Activated CD4-positive, alpha-beta memory T cell treated with anti-CD3 and anti-CD28 coated beads for 36 hours (primary cell): ENCODE data around the gene TOR3A. TPM values are rescaled to one million over a fixed set of nuclear protein-coding genes. Genes with fewer than 3 reads are reported as not detected.

Experiments used
- CTCF ChIA-PET: fragments of 350-600 bp; sonication (Branson Sonifier 250); formaldehyde crosslinking; loops from one replicate; lab custom pipeline; 2021; ENCODE audit warnings: antibody characterized with exemption, inconsistent platforms; lab: Charles Lee
- POLR2A ChIA-PET: fragments of 350-600 bp; sonication (Branson Sonifier 250); formaldehyde crosslinking; loops from one replicate; lab custom pipeline; 2021; ENCODE audit warnings: antibody characterized with exemption; lab: Charles Lee
- DNase-seq: peaks from one replicate; pipeline ENCODE4 v3.0.0-alpha.2; 2020
- H3K27ac Mint-ChIP-seq: one replicate; pipeline ENCODE4 v1.8.0; 2021; ENCODE audit warnings: mixed read lengths
- H3K27me3 Mint-ChIP-seq: one replicate; pipeline ENCODE4 v1.8.0; 2021; ENCODE audit warnings: mixed read lengths
- H3K36me3 Mint-ChIP-seq: one replicate; pipeline ENCODE4 v1.8.0; 2021; ENCODE audit warnings: mixed read lengths
- H3K4me1 Mint-ChIP-seq: one replicate; pipeline ENCODE4 v1.8.0; 2021; ENCODE audit warnings: low read depth, mixed read lengths
- H3K4me3 Mint-ChIP-seq: one replicate; pipeline ENCODE4 v1.8.0; 2021; ENCODE audit warnings: mild to moderate bottlenecking, mixed read lengths
- H3K9me3 Mint-ChIP-seq: one replicate; pipeline ENCODE4 v1.8.0; 2021; ENCODE audit warnings: mixed read lengths
- intact Hi-C: fragments of 100-400 bp; cut with micrococcal nuclease; formaldehyde crosslinking; loops from one replicate; pipeline ENCODE4 v1.15.1; 2023
- total RNA-seq, 2 experiments: library from RNA; stranded (reverse); gene quantifications; one replicate each; pipeline ENCODE4 v1.2.3, GENCODE V29; 2021

The TOR3A gene
- total RNA-seq, 2 experiments from 2014 or later = 35.7 to 36.7 TPM

DNA sequence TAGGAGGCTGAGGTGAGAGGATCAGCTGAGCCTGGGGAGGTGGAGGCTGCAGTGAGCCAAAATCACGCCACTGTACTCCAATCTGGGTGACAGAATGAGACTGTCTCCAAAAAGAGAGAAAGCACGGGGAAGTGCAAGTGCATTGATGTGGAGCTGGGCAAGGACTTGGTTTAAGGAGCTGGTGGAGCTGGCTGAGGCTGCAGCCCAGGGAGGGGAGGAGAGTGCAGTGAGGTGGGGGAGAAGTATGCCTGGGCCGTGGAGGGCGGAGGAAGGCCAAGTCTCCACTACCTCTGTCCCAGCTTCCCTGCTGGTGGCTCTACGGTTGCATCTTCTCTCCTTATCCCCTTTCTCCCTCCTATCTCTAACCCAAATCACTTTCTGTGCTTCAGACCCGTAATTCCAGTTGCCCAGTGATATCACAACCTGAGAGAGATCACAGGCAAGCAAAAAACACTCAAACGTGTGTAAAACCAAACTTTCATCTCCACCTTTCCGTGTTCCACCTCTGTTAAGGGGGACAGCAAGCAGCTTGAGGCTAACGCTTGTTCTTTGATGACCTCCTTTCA, 11.1 kb downstream of the TOR3A start:
- no peaks in the 10 kb centered on the region for H3K4me1 Mint-ChIP-seq
- no peak overlapping the region for H3K27ac Mint-ChIP-seq
- DNase-seq = no peak
- intact Hi-C loops = no loop called here
- no peaks in the 10 kb centered on the region for H3K27me3 Mint-ChIP-seq
- ChIA-PET POLR2A (interaction anchor here (0.6 kb wide), 2 partner anchors 15 to 1139 kb away, joined by 3 read pairs; no protein-coding TSS in a partner anchor), CTCF (interaction anchor here (0.8 to 1.2 kb wide), 2 partner anchors 13 to 14 kb away, joined by 3 read pairs; no protein-coding TSS in a partner anchor)
- H3K4me3 Mint-ChIP-seq = no peak overlapping the region
- H3K36me3 Mint-ChIP-seq = peaks cover 16% of the 10 kb centered on the region
- no peaks in the 10 kb centered on the region for H3K9me3 Mint-ChIP-seq

GRCh38 chr1:179094818-179095217, 12.9 kb downstream of the TOR3A start:
- Mint-ChIP-seq H3K27ac (no peak overlapping the region), H3K27me3 (no peaks in the 10 kb centered on the region), H3K36me3 (peaks cover 14% of the 10 kb centered on the region), H3K4me1 (no peaks in the 10 kb centered on the region), H3K9me3 (no peaks in the 10 kb centered on the region), H3K4me3 (no peak overlapping the region)
- ChIA-PET CTCF (no interaction called here), POLR2A (no interaction called here)
- no peak for DNase-seq
- intact Hi-C loops = no loop called here

DNA sequence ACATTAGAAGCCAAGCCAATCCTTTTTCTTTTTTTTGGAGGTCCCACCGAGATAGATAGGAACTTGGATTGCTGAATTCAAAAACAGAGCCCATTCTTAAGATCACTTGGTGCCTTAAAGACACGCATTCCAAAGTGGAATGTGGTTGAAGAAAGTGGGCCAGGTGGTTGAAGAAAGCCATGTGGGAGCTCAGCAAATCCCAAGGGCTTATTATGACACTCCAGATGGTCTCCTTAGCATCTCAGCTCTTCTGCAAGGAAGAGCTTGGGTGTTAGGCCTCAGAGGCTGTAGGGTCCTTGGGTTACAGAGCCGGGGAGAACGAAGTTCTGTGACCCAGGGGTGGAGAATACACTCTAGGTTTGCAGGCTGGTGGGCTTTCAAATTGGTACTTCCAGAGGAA, 13.5 kb downstream of the TOR3A start:
- no peak for DNase-seq
- no peaks in the 10 kb centered on the region for H3K9me3 Mint-ChIP-seq
- H3K4me1 Mint-ChIP-seq = no peaks in the 10 kb centered on the region
- CTCF ChIA-PET = no interaction called here
- no peaks in the 10 kb centered on the region for H3K27me3 Mint-ChIP-seq
- H3K27ac Mint-ChIP-seq = no peak overlapping the region
- H3K36me3 Mint-ChIP-seq = peaks cover 12% of the 10 kb centered on the region
- POLR2A ChIA-PET = no interaction called here
- intact Hi-C loops = no loop called here
- no peak overlapping the region for H3K4me3 Mint-ChIP-seq

GRCh38 chr1:179095924-179096323, 14.1 kb downstream of the TOR3A start:
- DNase-seq = no peak
- CTCF ChIA-PET = no interaction called here
- Mint-ChIP-seq H3K36me3 (peaks cover 11% of the 10 kb centered on the region), H3K4me3 (no peak overlapping the region), H3K4me1 (no peaks in the 10 kb centered on the region), H3K9me3 (no peaks in the 10 kb centered on the region), H3K27me3 (no peaks in the 10 kb centered on the region), H3K27ac (no peak overlapping the region)
- POLR2A ChIA-PET = no interaction called here
- intact Hi-C loops = no loop called here

GRCh38 chr1:179099891-179100290, 18.0 kb downstream of the TOR3A start:
- CTCF ChIA-PET = interaction anchor here (1.4 kb wide), 1 partner anchor 21 kb away, joined by 3 read pairs; no protein-coding TSS in a partner anchor
- POLR2A ChIA-PET = no interaction called here
- DNase-seq = no peak
- H3K27ac Mint-ChIP-seq = no peak overlapping the region
- no peaks in the 10 kb centered on the region for H3K4me1 Mint-ChIP-seq
- intact Hi-C loops = no loop called here
- no peaks in the 10 kb centered on the region for H3K9me3 Mint-ChIP-seq
- peaks cover 4% of the 10 kb centered on the region for H3K36me3 Mint-ChIP-seq
- H3K27me3 Mint-ChIP-seq = no peaks in the 10 kb centered on the region
- H3K4me3 Mint-ChIP-seq = no peak overlapping the region

DNA sequence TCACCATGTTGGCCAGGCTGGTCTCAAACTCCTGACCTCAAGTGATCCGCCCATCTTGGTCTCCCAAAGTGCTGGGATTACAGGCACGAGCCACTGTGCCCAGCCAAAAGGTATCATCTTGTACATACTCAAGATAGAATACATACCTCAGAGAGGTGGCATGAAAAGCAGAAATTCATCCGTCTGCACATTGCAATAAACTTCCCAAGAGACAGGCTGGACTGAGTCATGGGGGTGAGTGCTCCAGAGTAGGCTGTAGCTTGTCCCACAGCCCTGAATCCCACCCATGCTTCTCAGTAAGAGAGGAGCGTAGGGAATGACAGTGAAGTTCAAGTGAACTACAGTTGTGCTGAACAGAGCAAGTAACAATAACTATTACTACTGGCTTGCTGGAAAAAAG, 19.7 kb downstream of the TOR3A start:
- no peaks in the 10 kb centered on the region for H3K9me3 Mint-ChIP-seq
- ChIA-PET POLR2A (no interaction called here), CTCF (interaction anchor here (0.6 kb wide), 1 partner anchor 764 kb away, joined by 3 read pairs; no protein-coding TSS in a partner anchor)
- intact Hi-C loops = no loop called here
- H3K27ac Mint-ChIP-seq = no peak overlapping the region
- H3K27me3 Mint-ChIP-seq = no peaks in the 10 kb centered on the region
- no peaks in the 10 kb centered on the region for H3K4me1 Mint-ChIP-seq
- no peak for DNase-seq
- no peaks in the 10 kb centered on the region for H3K36me3 Mint-ChIP-seq
- no peak overlapping the region for H3K4me3 Mint-ChIP-seq

DNA sequence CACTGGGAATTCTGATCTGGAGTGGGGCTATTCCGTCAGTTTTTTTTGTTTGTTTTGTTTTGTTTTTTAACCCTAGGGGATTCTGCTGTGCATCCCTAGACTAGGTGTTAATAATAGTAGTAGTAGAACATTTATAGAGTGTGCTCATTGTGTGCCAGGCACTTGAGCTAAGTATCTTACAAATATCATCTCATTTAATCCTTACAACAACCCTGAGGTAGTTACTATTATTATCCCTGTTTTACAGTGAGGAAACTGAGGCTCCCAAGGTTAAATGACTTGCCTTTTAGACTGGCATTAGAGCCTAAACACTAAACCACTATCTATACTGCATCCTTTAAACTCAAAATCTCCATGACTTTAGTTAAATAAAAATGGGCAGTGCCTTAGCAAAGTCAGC, 22.1 kb downstream of the TOR3A start:
- no peak for DNase-seq
- H3K27me3 Mint-ChIP-seq = no peaks in the 10 kb centered on the region
- intact Hi-C loops = no loop called here
- H3K36me3 Mint-ChIP-seq = peaks cover 5% of the 10 kb centered on the region
- no peak overlapping the region for H3K4me3 Mint-ChIP-seq
- ChIA-PET CTCF (no interaction called here), POLR2A (no interaction called here)
- no peaks in the 10 kb centered on the region for H3K9me3 Mint-ChIP-seq
- H3K27ac Mint-ChIP-seq = no peak overlapping the region
- no peaks in the 10 kb centered on the region for H3K4me1 Mint-ChIP-seq

DNA sequence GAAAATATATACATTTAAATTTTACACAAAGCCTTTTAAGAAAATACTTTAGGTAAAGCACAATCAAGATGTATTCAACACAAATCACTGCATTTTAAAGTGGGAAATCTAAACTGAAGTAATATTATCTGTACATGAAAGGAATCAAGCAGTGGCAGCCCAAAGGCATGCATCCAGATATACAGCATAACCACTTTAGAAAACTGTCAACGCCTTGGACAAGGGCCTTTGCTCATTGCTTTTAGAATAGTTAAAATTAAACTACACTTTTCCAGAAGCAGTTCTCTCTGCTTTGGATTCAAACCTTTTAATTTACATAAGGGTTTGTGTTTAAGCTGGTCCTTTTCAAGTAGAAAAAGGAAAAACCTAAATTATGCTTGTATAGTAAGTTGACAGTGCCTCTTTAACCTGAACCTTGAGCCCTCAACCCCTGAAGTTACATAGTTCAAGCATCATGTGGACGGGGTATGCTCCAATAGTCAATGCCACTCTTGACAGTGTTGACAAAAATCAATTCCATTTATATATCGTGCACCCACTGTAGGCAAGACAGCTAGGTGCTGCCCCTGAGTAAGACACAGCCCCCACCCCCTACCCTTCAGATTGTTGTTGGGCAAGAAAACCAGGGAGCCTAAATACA, 22.9 kb downstream of the TOR3A start:
- Mint-ChIP-seq H3K9me3 (no peaks in the 10 kb centered on the region), H3K4me1 (no peaks in the 10 kb centered on the region), H3K27me3 (no peaks in the 10 kb centered on the region), H3K4me3 (no peak overlapping the region), H3K27ac (no peak overlapping the region), H3K36me3 (peaks cover 8% of the 10 kb centered on the region)
- POLR2A ChIA-PET = no interaction called here
- DNase-seq = no peak
- CTCF ChIA-PET = interaction anchor here (1.0 to 1.5 kb wide), 3 partner anchors 17 to 264 kb away, joined by 3 to 5 read pairs (median 3); partner anchors contain the start of gene SOAT1
- intact Hi-C loops = no loop called here

DNA sequence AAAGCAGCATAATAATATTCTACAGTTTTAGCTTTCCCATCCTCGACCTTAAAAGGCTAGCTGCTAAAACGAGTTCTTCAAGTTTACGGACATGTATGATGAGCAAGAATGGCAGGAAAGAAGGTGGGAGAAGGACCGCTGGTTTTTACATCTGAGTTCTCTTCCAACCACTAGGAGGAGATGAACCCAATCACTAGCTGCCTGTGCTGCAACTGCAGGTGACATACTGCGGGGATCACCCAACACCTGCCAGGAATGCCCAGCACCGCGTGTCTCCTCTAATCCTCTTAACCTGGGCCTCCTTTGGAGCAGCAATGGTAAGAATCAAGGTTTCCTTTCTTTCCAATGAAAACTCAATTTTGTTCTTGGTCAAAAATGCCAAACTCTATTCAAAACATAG, 23.5 kb downstream of the TOR3A start:
- peaks cover 12% of the 10 kb centered on the region for H3K36me3 Mint-ChIP-seq
- H3K27me3 Mint-ChIP-seq = no peaks in the 10 kb centered on the region
- H3K9me3 Mint-ChIP-seq = no peaks in the 10 kb centered on the region
- no peaks in the 10 kb centered on the region for H3K4me1 Mint-ChIP-seq
- H3K4me3 Mint-ChIP-seq = no peak overlapping the region
- ChIA-PET POLR2A (no interaction called here), CTCF (interaction anchor here (0.5 to 1.5 kb wide), 5 partner anchors 13 to 264 kb away, joined by 3 to 5 read pairs (median 3); partner anchors contain the start of gene SOAT1)
- no peak for DNase-seq
- intact Hi-C loops = no loop called here
- H3K27ac Mint-ChIP-seq = no peak overlapping the region

DNA sequence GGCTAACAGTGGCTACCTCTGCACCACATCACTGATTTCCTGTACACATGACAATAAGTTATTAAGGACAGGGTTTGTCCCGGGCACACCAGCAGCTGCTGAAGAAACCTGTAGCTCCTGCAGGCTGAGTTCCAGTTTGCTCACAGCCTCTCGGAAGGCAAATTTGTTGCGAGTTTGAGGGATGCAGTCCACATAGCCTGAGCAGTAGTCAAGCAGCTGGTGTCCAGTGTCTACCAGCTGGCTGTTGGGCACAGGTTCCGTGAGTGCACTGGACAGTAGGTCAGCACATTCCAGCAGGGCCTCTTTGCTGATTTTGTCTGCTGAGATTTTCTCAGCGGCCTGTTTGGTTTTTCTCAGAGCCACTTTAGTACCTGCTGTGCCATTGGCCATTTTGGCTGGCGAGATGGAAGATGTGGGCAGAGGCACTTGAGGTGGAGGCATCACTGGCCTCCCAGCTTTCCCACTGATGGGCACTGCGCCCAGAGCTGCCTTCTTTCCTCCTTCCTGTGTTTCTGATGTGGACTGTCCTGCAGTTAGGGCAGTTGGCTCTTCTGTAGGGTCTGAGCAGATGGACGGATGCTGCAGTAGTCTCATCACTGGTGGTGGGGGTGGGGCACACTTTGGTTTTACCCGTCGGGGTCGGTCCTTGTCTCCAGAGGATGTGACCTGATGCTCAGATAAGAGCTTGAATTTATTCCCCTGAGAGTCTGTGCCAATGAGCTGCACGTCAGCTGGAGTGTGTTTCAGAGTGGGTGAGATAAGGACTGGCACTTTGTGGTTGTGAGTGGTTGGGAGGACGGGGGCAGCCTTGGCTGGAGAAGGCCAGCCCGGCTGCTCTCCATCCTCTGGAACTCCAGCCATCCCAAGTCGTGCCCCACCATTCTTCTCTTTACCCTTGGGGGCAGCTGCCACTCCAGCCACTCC, 26.1 kb downstream of the TOR3A start:
- Mint-ChIP-seq H3K4me3 (no peak overlapping the region), H3K27ac (no peak overlapping the region), H3K27me3 (no peaks in the 10 kb centered on the region), H3K9me3 (no peaks in the 10 kb centered on the region), H3K36me3 (peaks cover 18% of the 10 kb centered on the region), H3K4me1 (no peaks in the 10 kb centered on the region)
- intact Hi-C loops = no loop called here
- CTCF ChIA-PET = no interaction called here
- DNase-seq = no peak
- POLR2A ChIA-PET = interaction anchor here (0.8 kb wide), 1 partner anchor 15 kb away, joined by 3 read pairs; no protein-coding TSS in a partner anchor

- intact Hi-C loops = no loop called here
- Mint-ChIP-seq H3K27me3 (no peaks in the 10 kb centered on the region), H3K9me3 (no peaks in the 10 kb centered on the region), H3K27ac (no peak overlapping the region), H3K4me3 (no peak overlapping the region), H3K4me1 (no peaks in the 10 kb centered on the region), H3K36me3 (peaks cover 18% of the 10 kb centered on the region)
- POLR2A ChIA-PET = interaction anchor here (0.8 kb wide), 1 partner anchor 16 kb away, joined by 3 read pairs; no protein-coding TSS in a partner anchor
- DNase-seq = no peak
- CTCF ChIA-PET = no interaction called here
Measured at GRCh38 chr1:179108644-179109043, 26.8 kb downstream of the TOR3A start.

DNA sequence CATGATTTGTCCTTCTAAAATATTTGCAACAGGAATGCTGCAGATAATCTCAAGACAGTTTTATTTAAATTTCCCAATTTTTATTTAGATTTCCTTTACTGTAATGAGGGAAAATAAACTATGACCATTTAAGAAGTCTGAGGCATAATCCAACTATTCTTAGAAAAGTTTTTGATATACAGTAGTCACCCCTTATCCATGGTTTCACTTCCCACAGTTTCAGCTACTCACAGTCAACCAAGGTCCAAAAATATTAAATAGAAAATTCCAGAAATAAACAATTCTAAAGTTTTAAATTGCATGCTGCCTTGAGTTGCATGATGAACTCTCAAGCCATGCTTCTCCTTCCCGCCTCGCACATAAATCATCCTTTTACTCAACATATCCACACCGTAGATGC, 33.3 kb downstream of the TOR3A start:
- H3K4me1 Mint-ChIP-seq = no peaks in the 10 kb centered on the region
- intact Hi-C loops = no loop called here
- POLR2A ChIA-PET = no interaction called here
- no peak overlapping the region for H3K27ac Mint-ChIP-seq
- H3K4me3 Mint-ChIP-seq = no peak overlapping the region
- H3K27me3 Mint-ChIP-seq = no peaks in the 10 kb centered on the region
- no peak for DNase-seq
- H3K9me3 Mint-ChIP-seq = no peaks in the 10 kb centered on the region
- CTCF ChIA-PET = no interaction called here
- peaks cover 24% of the 10 kb centered on the region for H3K36me3 Mint-ChIP-seq
